H1 (cell line): ENCODE results near the gene RPP25.

Source experiments
- EZH2 ChIP-seq: fragments of 200-600 bp; sonication (generic); IDR thresholded peaks from 2 replicates; pipeline ENCODE4 v1.7.1; 2012; ENCODE audit warnings: low read depth, mild to moderate bottlenecking, moderate library complexity, low read length, inconsistent platforms; ENCODE audit not compliant: severe bottlenecking
- TF ChIP-seq, protein P1 (sequence below), 3 experiments: IDR thresholded peaks; 1 replicate in 2 of 3; 2 replicates in 1 of 3; pipeline versions ENCODE4 v1.5.1 to v1.6.1; 2011; ENCODE audit warnings: low read length in 3 of 3, mild to moderate bottlenecking in 3 of 3, inconsistent platforms in 2 of 3, low read depth in 1 of 3, moderate library complexity in 1 of 3; ENCODE audit not compliant: insufficient read depth in 1 of 3; ENCODE audit errors: control extremely low read depth in 1 of 3

DNA sequence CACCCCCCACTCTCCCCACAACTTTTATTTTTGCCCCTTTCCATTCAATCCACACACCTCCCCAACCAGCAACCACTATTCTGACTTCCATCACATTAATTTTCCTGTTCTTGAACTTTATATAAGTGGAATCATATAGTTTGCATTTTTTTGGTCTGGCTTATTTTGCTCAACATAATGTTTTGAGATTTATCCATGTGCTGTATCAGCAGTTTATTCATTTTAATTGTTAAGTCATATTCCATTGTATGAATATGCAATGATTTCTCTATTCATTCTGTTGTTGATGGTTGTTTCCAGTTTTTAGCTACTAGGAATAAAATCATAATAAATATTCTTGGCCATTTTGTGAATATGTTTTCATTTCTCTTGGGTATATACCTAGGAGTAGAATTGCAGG, 33.0 kb upstream of the RPP25 start:
- TF ChIP-seq, protein P1, sequence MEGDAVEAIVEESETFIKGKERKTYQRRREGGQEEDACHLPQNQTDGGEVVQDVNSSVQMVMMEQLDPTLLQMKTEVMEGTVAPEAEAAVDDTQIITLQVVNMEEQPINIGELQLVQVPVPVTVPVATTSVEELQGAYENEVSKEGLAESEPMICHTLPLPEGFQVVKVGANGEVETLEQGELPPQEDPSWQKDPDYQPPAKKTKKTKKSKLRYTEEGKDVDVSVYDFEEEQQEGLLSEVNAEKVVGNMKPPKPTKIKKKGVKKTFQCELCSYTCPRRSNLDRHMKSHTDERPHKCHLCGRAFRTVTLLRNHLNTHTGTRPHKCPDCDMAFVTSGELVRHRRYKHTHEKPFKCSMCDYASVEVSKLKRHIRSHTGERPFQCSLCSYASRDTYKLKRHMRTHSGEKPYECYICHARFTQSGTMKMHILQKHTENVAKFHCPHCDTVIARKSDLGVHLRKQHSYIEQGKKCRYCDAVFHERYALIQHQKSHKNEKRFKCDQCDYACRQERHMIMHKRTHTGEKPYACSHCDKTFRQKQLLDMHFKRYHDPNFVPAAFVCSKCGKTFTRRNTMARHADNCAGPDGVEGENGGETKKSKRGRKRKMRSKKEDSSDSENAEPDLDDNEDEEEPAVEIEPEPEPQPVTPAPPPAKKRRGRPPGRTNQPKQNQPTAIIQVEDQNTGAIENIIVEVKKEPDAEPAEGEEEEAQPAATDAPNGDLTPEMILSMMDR (IDR thresholded peaks at IDR 0.05; ENCODE audit: control extremely low read depth in 1 of 3, insufficient read depth in 1 of 3, low read depth in 1 of 3, low read length in 3 of 3), result no peak
- no peak for TF ChIP-seq EZH2
